ENCODE measurements around the gene FAM241B.
A peak's percentile ranks its signal among the peaks of the same experiment; 100 is the strongest.

FAM241B gene

GRCh38 chr10:69634759-69635425 lies 4.8 kb downstream of the FAM241B start:
- peak; percentile 12 for DNase-seq

DNA sequence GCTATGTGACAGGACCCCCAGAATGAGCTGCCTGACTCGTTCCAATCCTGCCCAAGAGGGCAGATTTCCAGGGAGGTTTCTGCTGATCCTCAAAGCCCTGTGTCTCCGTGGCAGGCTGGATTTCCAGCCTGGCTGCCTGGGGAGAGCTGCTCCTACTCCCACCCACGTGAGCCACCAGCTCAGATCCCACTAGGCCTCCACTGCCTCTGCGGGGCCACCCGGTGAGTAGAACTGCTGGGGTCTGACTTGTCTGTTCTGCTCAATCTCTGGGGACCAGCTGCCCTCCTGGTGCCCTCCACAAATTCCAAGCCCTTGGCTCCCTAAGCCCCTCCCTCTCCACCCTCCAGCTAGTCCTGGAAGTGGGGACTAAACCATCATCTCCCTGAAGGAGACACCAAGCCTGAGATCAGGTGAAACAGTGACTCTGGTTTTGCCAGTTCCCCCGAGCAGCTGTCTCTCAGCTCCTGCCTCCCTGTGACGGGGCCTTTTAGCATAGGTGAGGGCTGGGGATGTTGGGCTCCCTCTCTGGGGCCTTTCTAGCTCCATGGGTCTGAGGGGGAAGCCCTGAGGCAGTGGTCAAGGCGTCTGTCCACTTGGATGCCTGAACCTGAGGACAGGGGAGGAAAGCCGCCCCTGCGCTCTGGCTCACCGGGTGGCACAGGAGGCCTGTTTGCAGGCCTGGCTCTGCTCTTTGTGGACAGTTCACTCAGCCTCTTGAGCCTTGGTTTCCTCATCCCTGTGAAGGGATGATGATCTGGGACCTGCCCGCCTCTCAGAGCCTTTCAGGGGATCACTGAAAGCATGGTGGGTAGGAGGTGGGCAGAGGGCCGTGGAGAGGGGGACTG lies 5.6 kb downstream of the FAM241B start:
- DNase-seq = peak; percentile 9

DNA sequence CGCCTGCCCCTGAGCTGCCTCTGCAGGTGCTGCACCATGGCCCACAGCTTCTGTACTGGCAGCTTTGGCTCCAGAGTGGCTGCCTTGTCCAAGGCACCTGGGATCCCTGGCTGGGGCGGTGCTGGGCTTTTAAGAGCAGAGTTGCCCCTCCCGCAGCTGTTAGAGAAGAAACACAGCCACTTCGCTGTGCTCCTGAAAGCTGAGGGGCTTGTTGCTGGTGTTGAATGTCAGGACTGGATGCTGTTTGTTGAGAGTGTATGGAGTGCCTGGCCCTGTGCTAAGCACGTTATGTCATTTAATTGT lies 6.2 kb downstream of the FAM241B start:
- no peak for DNase-seq

- no peak for DNase-seq
Measured at GRCh38 chr10:69636626-69637605, 6.9 kb downstream of the FAM241B start.

GRCh38 chr10:69638642-69639041 lies 8.6 kb downstream of the FAM241B start:
- no peak for DNase-seq

GRCh38 chr10:69639291-69640195 lies 9.5 kb downstream of the FAM241B start:
- DNase-seq = peak; percentile 78

DNA sequence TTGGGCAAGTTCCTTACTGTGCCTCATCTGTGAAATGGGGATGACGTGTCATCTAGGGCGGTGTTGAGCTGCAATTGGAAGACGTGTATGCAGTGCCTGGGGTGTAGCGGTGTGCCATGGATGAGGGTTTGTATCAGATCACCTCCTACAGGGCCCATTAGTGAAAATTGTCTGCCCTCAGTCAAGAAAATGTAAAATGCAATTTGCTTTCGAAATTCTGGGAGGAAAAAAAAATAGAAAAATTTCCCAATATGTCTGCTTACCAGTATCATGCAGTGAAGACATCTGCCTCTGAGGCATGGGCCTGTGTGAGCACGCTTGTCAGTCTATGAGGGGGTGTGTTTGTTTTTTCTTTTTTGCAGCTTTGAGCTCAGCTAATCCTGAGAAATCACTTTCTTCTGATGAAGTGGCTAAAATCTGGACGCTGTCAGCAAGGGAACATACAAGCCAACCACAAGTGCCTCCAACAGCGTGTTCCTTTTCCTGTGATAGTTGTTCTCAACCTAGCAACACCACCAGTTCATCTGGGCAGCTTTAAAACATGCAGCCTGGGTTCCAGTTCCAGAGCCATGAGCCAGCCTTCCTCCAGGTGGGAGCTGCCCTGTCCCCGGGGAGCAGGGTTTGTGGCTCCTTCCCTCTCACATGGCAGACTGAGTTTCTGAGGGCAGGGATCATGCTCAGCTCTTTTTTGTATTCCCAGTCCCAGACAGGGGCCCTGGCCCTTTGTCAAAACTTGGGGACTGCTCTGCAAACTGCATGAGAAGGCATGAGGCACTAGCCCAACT lies 10.3 kb downstream of the FAM241B start:
- DNase-seq = no peak

GRCh38 chr10:69641261-69641980 lies 11.4 kb downstream of the FAM241B start:
- DNase-seq = no peak

DNA sequence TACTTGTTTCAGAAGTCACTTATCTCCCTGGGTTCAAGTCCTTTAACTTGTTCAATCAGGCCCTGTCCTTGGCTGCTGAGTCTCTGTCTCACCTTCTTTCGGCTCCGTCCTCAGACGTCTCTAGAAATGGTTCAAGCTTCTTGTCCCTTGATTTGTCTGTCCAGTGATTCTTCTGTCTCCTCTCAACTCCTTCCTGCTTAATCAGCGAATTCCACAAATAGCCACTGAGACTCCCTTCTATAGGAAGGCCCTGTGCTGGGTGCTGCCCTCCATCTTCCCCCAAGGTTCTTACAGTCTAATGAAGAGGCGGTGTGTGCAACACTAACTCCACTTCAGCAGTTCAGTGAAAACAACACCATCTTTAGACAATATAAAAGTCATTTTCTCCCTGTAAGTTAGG lies 12.7 kb downstream of the FAM241B start:
- no peak for DNase-seq

- DNase-seq = no peak
Measured at GRCh38 chr10:69643779-69644657, 14.0 kb downstream of the FAM241B start.

GRCh38 chr10:69644658-69645295 lies 14.7 kb downstream of the FAM241B start:
- peak; percentile 73 for DNase-seq

DNA sequence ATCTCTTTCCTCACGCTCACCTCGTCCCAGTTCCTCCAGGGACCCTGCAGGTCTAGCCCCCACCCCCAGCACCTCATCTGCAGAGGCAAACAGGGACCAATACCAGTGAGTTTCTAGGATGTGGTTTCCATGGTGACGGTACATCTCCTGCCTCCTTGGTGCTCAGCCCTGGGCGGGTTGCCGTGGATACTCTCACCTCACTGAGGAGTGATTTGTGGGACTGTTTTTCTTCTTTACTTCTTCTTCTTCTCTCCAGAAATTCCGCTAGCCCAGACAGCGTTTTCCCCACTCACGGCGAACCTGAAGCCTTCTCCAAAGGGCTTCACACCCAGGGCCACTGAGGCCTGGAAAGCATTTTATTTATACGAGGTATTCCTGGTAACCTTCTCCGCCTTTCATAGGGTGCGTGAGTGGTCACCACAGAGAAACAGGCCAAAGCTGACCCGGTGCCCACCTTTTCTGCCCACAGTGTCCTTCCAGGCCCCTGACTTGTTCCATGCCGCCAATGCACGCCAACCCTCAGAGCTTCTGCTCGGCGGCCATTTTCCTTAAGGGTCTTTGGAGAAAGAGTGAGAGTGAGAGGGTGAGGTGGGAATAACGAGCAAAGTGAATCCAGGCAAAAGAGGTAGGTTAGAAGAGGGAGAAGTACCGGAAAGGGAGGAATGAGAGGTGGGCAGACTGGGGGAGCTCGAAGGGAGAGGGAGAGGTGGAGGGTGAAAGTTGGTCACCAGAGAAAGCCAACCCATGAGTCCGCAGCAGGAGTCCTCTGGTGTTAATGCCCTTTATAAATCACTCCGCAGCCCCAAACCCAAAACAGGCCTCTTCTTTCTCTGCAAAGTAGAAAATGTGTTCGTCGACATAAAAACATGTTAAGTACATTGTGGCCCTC lies 15.5 kb downstream of the FAM241B start:
- DNase-seq = no peak

DNA sequence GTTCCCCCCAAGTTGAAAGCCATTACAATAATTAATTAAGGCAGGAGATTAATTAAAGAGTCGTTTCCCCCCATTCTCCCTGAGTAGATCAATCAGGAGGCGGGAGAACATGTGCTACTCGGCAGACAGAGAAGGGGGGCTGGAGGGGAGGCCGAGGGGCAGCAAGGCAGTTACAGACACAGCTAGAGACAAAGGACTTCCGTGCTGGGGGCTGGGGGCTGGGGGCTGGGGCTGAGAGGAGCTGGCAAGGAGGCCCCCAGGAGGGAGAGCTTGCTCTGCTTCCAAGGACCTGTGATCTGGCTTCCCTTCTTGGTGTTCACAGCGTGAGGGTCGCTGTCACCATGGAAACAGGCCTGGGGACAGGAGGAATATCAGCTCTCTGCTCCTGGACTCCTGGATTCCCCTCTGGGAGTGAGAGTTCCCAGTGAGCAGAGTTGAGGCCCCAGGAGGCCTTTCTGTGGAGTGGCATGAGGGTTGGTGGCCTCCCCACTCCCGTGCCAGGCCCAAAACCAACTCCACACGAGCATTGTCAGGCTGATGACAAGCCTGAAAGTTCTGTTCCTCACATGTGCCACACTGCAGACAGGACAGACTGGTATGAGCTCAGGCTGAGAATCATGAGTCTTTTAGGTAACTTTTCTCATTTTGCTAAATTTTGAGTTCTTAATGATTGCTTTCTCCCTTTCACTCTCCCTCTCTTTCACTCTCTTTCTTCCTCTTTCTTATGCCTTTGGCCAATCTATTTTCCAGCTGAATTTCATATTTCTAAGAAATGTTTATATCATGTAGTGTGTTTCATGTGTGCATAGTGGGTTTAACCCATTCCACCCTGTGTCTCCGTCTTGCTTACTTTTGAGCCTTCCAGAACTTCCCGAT lies 16.4 kb downstream of the FAM241B start:
- no peak for DNase-seq

DNA sequence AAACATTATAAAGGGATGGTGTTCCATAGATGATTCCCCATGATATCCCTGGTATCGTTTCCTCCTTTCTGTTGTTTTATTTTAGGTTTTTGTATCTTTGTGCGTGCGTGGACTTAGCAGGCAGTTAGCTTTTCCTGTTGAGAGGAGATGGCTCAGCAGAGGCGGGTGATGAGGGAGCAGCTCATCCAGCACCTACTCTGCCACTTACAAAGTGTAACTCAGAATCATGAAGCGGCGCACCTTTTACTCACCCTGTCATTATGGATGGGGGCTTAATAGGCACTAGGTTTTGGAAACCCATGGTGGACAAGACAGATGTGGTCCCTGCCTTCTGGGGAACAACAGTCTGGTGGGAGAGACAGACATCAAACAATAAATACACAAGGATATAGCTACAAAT lies 17.1 kb downstream of the FAM241B start:
- DNase-seq = no peak

DNA sequence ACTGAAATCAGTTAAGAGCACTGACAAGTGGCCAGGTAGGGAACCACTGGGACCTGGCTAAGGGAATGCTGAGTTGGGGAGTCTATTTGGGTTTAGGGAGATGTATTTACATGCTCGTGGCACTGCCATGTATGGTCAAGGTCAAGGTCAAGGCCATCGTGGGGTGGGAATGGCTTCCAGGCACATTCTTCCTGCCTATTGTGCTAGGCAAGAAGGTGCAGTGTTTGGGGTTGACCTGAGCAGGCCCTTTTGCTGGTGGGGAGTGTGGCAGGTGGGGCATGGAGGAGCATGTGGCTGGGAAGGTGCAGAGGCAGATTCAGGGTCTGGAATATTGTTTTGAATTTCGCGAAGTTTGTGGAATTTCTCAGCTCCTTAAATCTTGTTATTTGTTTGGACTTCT lies 17.8 kb downstream of the FAM241B start:
- no peak for DNase-seq

GRCh38 chr10:69648461-69648860 lies 18.4 kb downstream of the FAM241B start:
- no peak for DNase-seq
